Muscle of leg (tissue), 11 donors: ENCODE data around the gene MIEF1. TPM values are rescaled to one million over a fixed set of nuclear protein-coding genes. Genes with fewer than 3 reads are reported as not detected.

ENCODE experiments used
- DNase-seq: peaks from one replicate; pipeline ENCODE4 v3.0.0; 2013
- H3K27ac ChIP-seq: one replicate; pipeline ENCODE4 v1.5.1; 2013; ENCODE audit warnings: mild to moderate bottlenecking, low read length, control low read depth
- H3K27me3 ChIP-seq: one replicate; pipeline ENCODE4 v1.6.1; 2013; ENCODE audit warnings: low read length; ENCODE audit not compliant: control insufficient read depth, insufficient read depth
- H3K36me3 ChIP-seq: one replicate; pipeline ENCODE4 v1.6.1; 2013; ENCODE audit warnings: low read length; ENCODE audit not compliant: control insufficient read depth, insufficient read depth
- H3K4me1 ChIP-seq: one replicate; pipeline ENCODE4 v1.6.1; 2013; ENCODE audit warnings: low read length; ENCODE audit not compliant: control insufficient read depth, insufficient read depth
- H3K4me3 ChIP-seq: one replicate; pipeline ENCODE4 v1.5.1; 2013; ENCODE audit warnings: low read length, control low read depth
- H3K9me3 ChIP-seq: replicated peaks from 2 replicates; pipeline ENCODE4 v1.6.1; 2013; ENCODE audit warnings: low read depth, low read length; ENCODE audit not compliant: control insufficient read depth
- WGBS: methylation state at CpG from one replicate; pipeline ENCODE4 v1.1.5; 2013; ENCODE audit warnings: missing lambda C conversion rate; ENCODE audit not compliant: insufficient coverage; 5-methylcytosine and 5-hydroxymethylcytosine counted together
- polyA plus RNA-seq, 8 donors: library from polyadenylated mRNA; unstranded; fragments of 120-200 nt; gene quantifications; one replicate each; pipeline versions ENCODE4 v1.2.1 to v1.2.3, GENCODE V29; 2013; ENCODE audit warnings: inconsistent platforms in 1 of 8, low replicate concordance in 1 of 8; ENCODE audit not compliant: insufficient read length in 8 of 8, insufficient read depth in 1 of 8
- total RNA-seq: library from RNA; stranded (reverse); fragments of 120-200 nt; gene quantifications from one replicate; pipeline ENCODE4 v1.2.4, GENCODE V29; 2013

The MIEF1 gene
- total and polyA plus RNA-seq, 9 donors = 9.4 to 21.7 (median 18.0) TPM

- 71% methylated on average over 1 of the region's 15 CpGs for WGBS
- Histone ChIP-seq H3K27me3 (peaks cover 6% of the 10 kb centered on the region), H3K4me3 (no peak overlapping the region), H3K36me3 (peaks cover 6% of the 10 kb centered on the region), H3K9me3 (no peaks in the 10 kb centered on the region), H3K4me1 (peaks cover 20% of the 10 kb centered on the region), H3K27ac (no peak overlapping the region)
- DNase-seq = no peak
Measured at GRCh38 chr22:39535831-39536449, 33.9 kb downstream of the MIEF1 start.

DNA sequence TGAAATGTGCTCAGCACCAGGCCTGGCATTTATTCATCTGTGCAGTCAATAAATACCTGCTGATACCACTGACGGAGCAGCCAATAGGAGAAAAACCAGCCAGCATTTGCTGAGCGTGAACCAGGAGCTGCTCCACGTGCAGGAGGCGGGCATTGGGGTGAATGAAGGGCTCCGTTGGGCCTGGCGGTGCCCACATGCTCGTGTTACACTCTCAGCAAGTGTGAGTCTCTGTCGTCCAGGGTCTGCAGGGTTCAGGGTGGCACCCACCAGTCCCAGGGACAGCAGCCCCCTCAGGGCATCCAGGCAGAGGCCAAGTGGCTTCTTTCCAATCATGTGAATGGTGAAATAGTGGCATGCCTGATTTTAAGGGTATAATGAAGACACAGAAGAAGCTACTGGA is 34.6 kb downstream of the MIEF1 start:
- WGBS = 66% methylated on average over 8 of the region's 8 CpGs

DNA sequence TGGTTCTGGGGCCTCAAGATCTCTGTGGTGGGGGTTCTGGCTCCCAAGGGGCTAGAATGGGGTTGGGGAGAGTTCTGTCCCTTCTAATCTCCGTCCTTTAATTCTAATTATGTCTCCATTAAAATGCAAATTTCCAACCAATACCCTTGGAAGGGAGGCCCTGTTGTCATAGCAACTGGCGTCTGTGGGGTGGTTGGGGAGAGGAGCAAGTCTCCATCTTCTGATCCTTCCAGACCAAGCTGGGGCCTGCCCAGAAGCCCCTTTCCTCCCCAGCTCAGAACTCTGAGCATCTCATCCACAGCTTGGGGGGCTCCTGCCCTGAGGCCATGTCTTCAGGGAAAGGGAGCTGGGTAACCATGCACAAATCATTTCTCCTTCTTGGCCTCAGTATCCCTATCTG is 35.9 kb downstream of the MIEF1 start:
- WGBS = no CpG with 5 or more reads among the region's 2 CpGs
- no peak for DNase-seq
- H3K4me1 ChIP-seq = peaks cover 10% of the 10 kb centered on the region
- no peaks in the 10 kb centered on the region for H3K9me3 ChIP-seq
- H3K4me3 ChIP-seq = no peak overlapping the region
- peaks cover 6% of the 10 kb centered on the region for H3K27me3 ChIP-seq
- H3K27ac ChIP-seq = no peak overlapping the region
- no peaks in the 10 kb centered on the region for H3K36me3 ChIP-seq

More for the DNA sequence above, 34.6 kb downstream of the MIEF1 start:
- H3K9me3 ChIP-seq = no peaks in the 10 kb centered on the region
- H3K4me3 ChIP-seq = no peak overlapping the region
- peaks cover 6% of the 10 kb centered on the region for H3K27me3 ChIP-seq
- DNase-seq = no peak
- no peak overlapping the region for H3K27ac ChIP-seq
- H3K4me1 ChIP-seq = peaks cover 13% of the 10 kb centered on the region
- H3K36me3 ChIP-seq = no peaks in the 10 kb centered on the region

- DNase-seq = no peak
- no peaks in the 10 kb centered on the region for H3K9me3 ChIP-seq
- H3K27ac ChIP-seq = no peak overlapping the region
- no peaks in the 10 kb centered on the region for H3K4me1 ChIP-seq
- H3K4me3 ChIP-seq = no peak overlapping the region
- 17% methylated on average over 5 of the region's 11 CpGs for WGBS
- no peaks in the 10 kb centered on the region for H3K36me3 ChIP-seq
- peaks cover 27% of the 10 kb centered on the region for H3K27me3 ChIP-seq
Measured at GRCh38 chr22:39543095-39543494, 41.0 kb downstream of the MIEF1 start.

DNA sequence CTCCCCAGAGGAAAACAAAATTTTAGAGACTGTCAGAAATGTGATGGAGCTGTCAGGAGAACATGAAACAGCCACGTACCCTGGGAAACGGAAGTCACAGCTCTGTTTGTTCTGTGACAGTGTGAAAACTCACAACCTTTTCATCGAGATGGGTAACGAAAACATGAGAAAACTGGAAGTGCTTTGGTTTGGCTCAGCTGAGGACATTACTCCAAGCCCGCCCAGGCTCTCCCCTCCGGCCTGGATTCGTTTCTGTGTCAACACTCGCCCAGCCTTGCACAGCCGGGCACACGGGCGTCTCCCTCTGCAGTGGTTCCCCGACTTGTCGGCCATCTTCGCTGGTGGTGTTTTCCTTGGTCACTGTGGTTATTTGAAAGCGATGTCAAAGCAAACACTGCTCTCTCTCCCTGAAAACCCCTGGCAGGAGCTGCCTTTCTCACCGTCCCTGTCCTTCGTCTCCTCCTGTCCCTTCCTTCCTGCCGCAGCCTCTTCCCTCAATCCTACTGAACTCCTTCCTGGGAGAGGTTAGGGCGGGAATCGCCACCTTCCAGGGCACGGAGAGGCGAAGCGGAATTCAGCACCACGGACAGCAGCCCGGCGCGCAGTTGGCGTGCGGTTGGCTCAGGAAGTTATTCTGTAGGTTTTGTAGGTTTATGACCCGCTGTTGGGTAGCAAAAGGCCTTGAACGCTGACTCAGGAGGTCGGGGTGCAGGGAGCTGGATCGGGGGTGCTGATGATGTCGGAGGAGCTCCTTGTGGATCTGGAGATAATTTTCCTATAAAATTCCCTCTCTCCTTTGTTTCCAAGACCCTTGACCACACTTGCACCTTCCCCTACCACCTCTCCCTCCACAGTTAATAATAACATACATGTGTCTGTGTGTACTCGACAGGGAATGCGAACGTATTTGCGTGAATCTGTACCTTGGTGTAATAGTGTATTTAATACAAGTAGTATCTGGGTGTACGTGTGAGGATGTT is 43.6 kb downstream of the MIEF1 start:
- DNase-seq = peak; percentile 58
- Histone ChIP-seq H3K27ac (no peak overlapping the region), H3K4me3 (no peak overlapping the region), H3K36me3 (no peaks in the 10 kb centered on the region), H3K27me3 (peaks cover 34% of the 10 kb centered on the region), H3K9me3 (no peaks in the 10 kb centered on the region), H3K4me1 (no peaks in the 10 kb centered on the region)
- 16% methylated on average over 20 of the region's 39 CpGs for WGBS

DNA sequence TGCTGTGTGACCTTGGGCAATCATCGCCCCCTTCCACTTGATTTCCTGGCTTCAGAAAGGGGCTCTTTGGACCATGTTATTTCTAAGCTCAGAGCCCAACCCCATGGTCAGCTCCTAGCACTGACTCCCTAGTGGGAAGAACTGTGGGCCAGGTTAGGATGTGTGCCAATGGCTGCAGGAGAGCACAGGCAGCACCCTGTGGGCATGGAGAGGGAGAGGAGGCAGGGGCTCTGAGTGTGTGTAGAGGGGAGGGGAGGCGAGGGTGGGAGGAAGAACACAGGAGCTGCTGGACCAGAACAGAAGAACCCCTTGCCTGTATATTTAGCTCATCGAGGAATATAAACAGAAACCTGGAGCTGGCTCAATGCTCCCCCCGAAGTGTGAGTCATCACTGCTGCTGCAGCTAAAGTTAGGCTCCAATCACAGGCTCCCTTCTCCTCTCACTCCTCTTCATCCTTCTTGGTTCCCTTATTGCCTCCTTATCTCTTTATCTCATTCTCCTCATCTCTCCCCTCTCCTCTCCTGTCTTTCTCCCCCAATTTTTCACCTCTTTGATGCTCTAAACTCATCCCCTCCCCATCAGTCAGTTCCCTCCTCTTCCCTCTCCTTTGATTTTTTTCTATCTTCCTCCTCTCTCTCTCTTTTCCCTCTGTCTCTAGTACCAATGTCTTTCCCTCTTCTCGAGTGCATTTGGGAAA is 44.9 kb downstream of the MIEF1 start:
- WGBS = 50% methylated on average over 3 of the region's 5 CpGs

GRCh38 chr22:39547587-39547947 is 45.5 kb downstream of the MIEF1 start:
- no peaks in the 10 kb centered on the region for H3K4me1 ChIP-seq
- H3K27me3 ChIP-seq = peaks cover 38% of the 10 kb centered on the region
- H3K36me3 ChIP-seq = no peaks in the 10 kb centered on the region
- no peaks in the 10 kb centered on the region for H3K9me3 ChIP-seq
- H3K27ac ChIP-seq = no peak overlapping the region
- 38% methylated on average over 2 of the region's 2 CpGs for WGBS
- DNase-seq = no peak
- no peak overlapping the region for H3K4me3 ChIP-seq

More for the DNA sequence above, 44.9 kb downstream of the MIEF1 start:
- no peak overlapping the region for H3K27ac ChIP-seq
- DNase-seq = no peak
- no peaks in the 10 kb centered on the region for H3K9me3 ChIP-seq
- no peak overlapping the region for H3K4me3 ChIP-seq
- no peaks in the 10 kb centered on the region for H3K4me1 ChIP-seq
- H3K36me3 ChIP-seq = no peaks in the 10 kb centered on the region
- peaks cover 37% of the 10 kb centered on the region for H3K27me3 ChIP-seq

DNA sequence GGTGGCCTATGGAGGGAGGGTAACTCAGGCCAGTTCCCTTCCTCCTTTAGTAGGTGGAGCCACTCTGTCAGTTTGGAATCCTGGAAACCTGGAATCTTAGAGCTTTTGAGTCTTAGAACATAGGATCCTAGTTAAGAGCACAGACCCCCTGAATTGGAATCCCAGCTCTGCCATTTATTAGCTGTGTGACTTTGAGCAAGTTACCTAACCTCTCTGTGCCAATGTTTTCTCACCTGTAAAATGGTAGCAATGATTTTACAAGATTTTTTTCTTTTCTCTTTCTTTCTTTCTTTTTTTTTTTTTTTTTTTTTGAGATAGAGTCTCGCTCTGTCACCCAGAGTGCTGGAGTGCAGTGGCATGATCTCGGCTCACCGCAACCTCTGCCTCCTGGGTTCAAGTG is 51.3 kb downstream of the MIEF1 start:
- Histone ChIP-seq H3K9me3 (no peaks in the 10 kb centered on the region), H3K36me3 (no peaks in the 10 kb centered on the region), H3K27me3 (peaks cover 53% of the 10 kb centered on the region), H3K4me3 (no peak overlapping the region), H3K4me1 (peaks cover 8% of the 10 kb centered on the region), H3K27ac (no peak overlapping the region)
- 92% methylated on average over 2 of the region's 3 CpGs for WGBS
- DNase-seq = no peak

- no peak overlapping the region for H3K4me3 ChIP-seq
- WGBS = 33% methylated on average over 1 of the region's 3 CpGs
- H3K4me1 ChIP-seq = peaks cover 9% of the 10 kb centered on the region
- no peak overlapping the region for H3K27ac ChIP-seq
- no peaks in the 10 kb centered on the region for H3K9me3 ChIP-seq
- peak; percentile 46 for DNase-seq
- peaks cover 59% of the 10 kb centered on the region for H3K27me3 ChIP-seq
- no peaks in the 10 kb centered on the region for H3K36me3 ChIP-seq
Measured at GRCh38 chr22:39554151-39554550, 52.1 kb downstream of the MIEF1 start.
